Spleen (tissue), 7 donors: Measurements from ENCODE around the gene PALMD.

Experiments
- CTCF ChIP-seq, 11 experiments: fragments of 200-600 bp in 7 of 11; fragments of 450-650 bp in 4 of 11; sonication (generic) in 4 of 11; IDR thresholded peaks in 8 of 11; conservative IDR thresholded peaks in 3 of 11; 1 replicate in 7 of 11; 2 replicates in 4 of 11; pipeline versions ENCODE4 v1.4.0 to v1.8.0; 2016 to 2021; ENCODE audit warnings: antibody characterized with exemption in 11 of 11, inconsistent platforms in 4 of 11, mild to moderate bottlenecking in 1 of 11
- POLR2A ChIP-seq, 3 donors: fragments of 450-650 bp; IDR thresholded peaks; one replicate each; pipeline ENCODE4 v1.5.1; 2017; ENCODE audit warnings: antibody characterized with exemption in 3 of 3, mild to moderate bottlenecking in 1 of 3
- donor health status: DM: no; HTN: no; CAD: no; lungs with moderate emphysema.
- donor health status: DM: no; HTN: no; CAD: no.
- donor health status: DM: no; HTN: no; CAD: no.

- TF ChIP-seq POLR2A (IDR thresholded peaks at IDR 0.05), result no peak
- TF ChIP-seq CTCF (IDR thresholded peaks at IDR 0.05 in 8 of 11, conservative IDR thresholded peaks at IDR 0.05 in 3 of 11), result no peak
Observed at GRCh38 chr1:99648107-99648506, 2.2 kb downstream of the PALMD start.
